Measurements from ENCODE around the gene SRRM5.
"Not testable (repeated sequence)": the region's sequence is repeated elsewhere in the genome, so short reads cannot be mapped to it uniquely, and the experiment has no call there.

Gene SRRM5

GRCh38 chr19:43611788-43612187, at the start of gene SRRM5:
Gene SRRM5 (plus strand): TSS chr19:43612088. CDS start chr19:43612122, 34 bp downstream.
- DNase-seq, result no peak

DNA sequence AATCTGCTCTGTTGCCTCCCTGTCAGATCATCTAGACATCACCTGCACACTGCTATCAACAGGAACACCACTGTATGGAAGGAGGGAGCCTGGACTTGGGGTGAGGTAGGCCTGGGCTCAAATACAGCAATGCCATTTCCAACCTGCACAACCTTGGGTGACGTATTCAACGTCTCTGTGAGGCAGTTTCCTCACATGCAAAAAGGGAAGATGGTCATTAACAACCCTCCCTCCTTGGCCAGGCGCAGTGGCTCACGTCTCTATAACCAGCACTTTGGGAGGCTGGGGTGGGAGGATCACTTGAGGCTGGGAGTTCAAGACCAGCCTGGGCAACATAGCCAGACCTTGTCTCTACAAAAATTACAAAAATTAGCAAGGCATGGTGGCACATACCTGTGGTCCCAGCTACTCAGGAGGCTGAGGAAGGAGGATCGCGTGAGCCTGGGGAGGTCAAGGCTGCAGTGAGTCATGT, 49.6 kb upstream of the SRRM5 start:
- no peak for DNase-seq

DNA sequence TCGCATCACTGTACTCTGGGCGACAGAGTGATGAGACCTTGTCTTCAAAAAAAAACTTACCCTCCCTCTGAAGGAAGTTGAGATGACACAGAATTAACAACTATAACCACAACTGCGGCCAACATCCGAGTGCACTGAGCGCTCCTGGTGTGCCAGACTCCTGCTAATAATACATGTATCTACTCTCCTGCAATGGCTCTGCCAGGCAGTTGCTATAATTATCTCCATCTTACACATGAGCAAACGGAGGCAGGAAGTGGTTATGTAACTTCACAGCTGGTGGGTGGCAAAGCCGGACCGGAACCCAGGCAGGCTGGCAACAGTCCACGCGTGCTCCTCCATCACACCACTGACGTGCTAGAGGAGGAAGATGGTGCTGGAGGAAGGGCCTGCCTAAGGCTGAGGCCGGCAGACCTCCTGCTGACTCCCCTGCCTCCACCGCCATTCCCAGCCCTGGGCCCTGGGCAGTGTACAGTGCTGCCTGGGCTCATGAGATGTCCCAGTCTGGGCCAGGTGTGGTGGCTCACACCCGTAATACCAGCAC, 49.1 kb upstream of the SRRM5 start:
- DNase-seq, result peak; percentile 5

GRCh38 chr19:43563816-43564457, 48.0 kb upstream of the SRRM5 start:
- no peak for DNase-seq

DNA sequence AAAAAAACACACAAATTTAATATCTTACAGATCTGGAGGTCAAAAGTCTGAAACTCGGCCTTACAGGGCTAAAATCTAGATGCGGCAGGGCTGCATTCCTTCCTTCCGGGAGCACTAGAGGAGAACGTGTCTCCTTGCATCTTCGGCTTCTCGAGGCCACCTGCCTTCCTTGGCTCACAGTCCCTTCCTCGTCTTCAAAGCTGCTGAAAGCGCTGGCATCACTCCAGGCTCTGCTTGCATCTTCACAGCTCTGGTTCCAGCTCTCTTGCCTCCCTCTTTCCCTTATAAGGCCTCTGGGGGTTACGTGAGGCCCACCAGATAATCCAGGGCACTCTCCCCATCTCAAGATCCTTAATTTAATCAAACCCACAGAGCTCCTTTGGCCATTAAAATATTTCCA, 47.1 kb upstream of the SRRM5 start:
- no peak for DNase-seq

DNA sequence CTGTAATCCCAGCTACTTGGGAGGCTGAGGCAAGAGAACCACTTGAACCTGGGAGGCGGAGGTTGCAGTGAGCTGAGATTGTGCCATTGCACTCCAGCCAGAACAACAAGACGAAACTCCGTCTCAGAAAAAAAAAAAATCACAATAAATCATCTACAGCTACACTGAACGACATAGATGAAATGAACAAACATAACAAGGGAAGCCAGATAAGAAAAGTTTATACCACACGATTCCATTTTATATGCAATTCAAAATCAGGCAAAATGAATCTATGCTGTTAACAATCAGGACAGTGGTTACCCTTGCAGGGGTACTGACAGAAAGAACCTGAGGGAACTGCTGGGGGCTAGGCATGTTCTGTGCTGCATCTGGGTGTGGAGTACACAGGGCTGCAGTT, 42.2 kb upstream of the SRRM5 start:
- DNase-seq, result no peak

DNA sequence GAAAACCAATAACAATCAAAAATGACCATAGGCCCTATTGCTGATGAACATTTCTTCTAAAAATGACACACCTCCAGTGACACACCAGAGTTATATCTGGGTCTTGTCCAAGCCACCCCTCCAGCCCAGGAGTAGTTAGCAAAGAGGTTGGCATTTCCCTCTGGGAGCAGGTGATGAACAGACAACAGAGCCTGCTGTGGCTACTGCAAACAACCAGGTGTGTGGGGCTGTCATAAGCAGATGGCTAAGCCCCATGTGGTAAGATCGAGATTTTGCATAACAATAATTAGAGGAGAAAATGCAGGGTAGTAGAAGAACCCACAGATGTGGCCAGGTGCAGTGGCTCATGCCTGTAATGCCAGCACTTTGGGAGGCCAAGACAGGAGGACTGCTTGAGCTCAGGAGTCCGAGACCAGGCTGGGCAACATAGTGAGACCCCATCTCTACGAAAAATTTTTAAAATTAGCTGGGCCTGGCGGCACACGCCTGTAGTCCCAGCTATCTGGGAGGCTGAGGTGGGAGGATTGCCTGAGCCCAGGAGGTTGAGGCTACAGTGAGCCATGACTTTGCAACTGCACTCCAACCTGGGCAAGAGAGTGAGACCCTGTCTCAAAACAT, 41.6 kb upstream of the SRRM5 start:
- no peak for DNase-seq

DNA sequence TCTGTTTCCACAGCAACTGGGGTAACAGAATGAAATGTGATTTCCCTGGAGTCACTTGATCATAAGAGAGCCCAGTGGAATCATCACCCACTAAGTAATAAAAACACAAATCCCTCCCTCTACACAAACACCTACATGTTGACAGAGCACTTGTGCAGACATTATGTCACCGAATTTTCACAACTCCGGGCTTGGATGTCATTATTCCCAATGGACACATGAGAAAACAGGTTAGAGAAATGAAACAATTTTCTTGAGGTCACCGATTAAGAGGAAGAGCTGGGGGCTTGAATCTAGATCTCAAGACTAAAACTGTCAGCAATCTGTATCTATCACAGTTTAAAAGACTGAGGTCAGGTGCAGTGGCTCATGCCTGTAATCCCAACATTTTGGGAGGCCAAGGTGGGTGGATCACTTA, 39.7 kb upstream of the SRRM5 start:
- no peak for DNase-seq

- no peak for DNase-seq
These were observed 37.3 kb upstream of the SRRM5 start for GRCh38 chr19:43574424-43575155.

DNA sequence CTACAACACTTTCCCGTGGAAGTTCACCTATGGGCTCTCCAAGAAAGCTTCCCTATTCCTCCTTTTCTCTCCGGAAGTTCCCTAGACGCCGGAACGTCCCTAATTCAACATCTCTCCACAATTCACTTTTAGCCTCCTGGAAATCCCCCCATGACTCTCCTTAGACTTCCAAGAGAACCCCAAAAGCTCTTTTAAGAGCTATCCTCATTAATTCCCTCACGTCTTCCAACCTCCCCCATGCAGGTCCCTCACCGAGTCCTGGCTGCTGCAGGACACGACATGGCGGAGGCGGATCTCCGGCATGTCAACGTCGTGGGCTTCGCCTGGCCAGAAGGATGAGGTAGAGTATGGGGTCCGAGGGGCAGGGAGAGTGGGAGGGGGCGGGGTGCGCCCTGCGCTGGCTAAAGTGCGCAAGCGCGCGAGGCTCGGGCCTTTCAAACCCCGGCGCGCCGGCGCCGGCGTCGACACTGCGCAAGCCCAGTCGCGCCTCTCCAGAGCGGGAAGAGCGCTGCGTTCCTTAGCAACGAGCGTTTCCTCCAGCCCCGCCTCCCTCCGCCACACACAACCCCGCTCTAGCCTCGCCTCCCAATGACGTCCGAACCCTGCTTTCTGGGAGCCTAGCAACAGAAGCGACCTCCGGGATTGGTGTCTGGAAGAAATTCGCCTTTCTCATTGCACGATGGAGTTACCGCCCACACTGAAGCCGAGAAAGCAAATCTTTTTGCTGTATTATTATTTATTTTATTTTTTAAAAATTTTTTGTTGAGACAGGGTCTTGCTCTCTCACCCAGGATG, 36.5 kb upstream of the SRRM5 start, which contains the start of the genes PINLYP and XRCC1:
PINLYP (plus strand) TSS at position 646 of the 795 bp plus-strand sequence. CDS start 1,391 bp downstream, outside the sequence.
XRCC1 (minus strand) TSS at position 372 of the 795 bp plus-strand sequence; CDS start at position 303, 69 bp downstream.
- peak; percentile 96 for DNase-seq

DNA sequence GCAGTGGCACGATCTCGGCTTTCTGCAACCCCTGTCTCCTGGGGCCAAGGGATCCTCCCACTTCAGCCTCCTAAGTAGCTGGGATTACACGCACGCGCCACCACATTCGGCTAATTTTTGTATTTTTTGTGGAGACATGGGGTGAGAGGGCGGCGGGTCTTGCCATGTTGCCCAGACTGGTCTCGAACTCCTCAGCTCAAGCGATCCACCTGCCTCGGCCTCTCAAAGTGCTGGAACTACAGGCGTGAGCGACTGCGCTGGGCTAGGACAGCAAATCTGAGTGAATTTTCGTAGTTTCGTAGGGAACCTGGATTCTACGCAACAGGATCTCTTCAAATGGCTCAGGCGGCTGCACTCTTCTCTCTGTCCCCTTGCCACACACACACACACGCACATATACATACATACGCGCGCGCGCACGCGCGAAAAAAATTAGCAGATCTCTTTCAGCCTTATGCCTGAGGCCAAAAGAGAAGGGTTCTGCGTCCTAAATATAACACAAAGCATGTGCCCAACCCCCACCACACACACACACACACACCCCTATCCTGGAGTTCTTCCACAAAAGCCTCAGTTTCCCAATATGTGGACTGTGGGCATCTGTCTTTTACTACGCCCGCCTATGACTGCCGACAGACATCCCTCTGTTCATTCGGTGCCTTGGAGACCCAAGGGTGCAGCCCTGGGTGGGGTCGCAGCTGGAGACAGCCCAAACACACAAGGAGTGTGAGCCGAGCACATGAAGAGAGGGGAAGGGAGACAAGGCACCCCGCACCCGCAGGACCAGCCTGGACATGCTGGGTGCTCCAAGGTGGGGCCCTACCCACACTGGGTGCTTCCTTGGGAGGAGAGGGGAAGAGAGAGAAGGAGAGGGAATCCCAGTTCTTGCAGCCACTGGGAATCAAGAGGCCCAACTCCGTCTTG, 35.7 kb upstream of the SRRM5 start:
- DNase-seq, result no peak

DNA sequence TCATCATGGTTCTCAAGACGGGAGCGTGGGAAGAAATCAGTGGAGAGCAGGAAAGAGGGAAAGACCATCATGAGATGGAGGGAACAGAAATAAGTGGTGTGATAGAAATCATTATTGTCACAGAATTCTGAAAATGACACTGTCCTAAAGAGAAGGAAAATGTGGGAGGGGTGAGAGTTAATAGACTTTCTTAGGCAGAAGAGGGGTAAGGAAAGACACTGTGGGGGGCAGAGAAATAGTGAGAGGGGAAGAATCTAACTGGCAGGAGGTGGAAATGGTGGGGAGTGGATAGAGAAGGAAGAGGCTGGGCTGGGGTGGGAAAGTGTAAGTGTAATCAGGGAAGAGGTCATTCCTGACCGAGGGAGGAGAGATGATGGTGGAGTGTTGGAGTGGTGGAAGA, 33.1 kb upstream of the SRRM5 start:
- DNase-seq, result no peak

GRCh38 chr19:43581467-43581866, 30.4 kb upstream of the SRRM5 start:
- DNase-seq, result no peak

DNA sequence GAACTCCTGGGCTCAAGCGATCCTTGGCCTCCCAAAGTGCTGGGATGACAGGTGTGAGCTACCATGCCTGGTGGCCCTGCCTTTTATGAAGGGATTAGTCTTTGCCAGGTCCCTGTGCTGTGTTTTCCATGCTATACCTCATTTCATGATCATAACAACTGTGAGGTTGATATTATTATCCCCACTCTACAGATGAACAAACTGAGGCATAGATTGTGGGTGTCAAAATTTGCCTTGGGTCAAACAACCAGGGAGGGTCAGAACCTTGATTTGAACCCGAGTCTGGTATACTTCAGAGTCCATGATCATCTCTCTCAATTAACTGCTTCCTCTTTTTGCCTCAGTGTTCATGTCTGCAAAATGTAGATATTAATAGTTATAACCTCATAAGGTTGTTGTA, 29.4 kb upstream of the SRRM5 start:
- no peak for DNase-seq

GRCh38 chr19:43584484-43584883, 27.4 kb upstream of the SRRM5 start:
- DNase-seq, result no peak

GRCh38 chr19:43586346-43586745, 25.5 kb upstream of the SRRM5 start:
- no peak for DNase-seq

- DNase-seq, result not testable (repeated sequence)
These were observed 24.9 kb upstream of the SRRM5 start for GRCh38 chr19:43587029-43587428.

GRCh38 chr19:43589277-43589676, 22.6 kb upstream of the SRRM5 start:
- no peak for DNase-seq

- DNase-seq, result no peak
These were observed 22.2 kb upstream of the SRRM5 start for GRCh38 chr19:43589678-43590077.

DNA sequence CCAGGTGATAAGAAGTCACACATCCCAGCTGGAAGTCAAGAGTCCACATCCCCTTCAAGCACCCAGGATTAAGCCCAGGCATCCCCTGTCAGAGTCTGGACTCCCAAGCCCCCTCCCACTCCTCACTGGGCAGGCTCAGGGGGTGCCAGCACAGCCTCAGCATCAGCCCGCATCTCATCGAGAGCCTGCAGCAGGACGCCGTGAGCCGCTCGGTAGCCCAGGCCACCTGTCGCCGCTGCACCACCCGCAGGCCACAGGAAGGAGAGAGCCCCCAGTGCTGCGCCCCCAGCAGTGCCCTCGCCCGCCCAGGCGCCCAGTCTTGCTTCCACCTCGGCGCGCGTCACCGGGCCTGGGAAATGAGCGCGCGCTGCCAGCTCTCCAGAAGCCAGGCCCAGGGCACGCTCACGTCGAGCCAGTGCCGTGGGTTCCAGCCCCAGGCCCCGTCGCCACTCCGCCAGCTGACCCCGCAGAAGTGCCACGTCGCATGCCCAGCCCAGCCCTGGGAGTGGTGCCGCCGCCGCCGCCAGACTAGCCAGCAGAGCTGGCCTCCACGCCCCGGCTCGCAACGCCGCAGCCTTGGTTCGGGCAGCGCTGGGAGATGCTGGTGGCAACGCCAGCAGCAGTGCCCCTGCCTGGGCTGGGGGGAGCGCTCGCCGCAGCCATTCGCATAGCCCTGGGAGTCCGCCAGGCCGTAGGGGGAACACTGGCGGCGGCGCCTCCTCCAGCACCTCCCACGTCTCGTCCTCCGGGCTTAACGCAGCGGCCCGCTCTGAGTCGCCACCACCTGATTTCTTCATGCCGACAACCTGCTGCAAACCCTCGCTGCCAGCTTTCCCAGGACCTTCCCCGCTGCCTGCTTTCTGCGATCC, 19.8 kb upstream of the SRRM5 start:
- DNase-seq, result no peak
